Measurements from ENCODE around the gene EXOSC1. TPM values are rescaled to one million over a fixed set of nuclear protein-coding genes. Genes with fewer than 3 reads are reported as not detected.
A peak's percentile ranks its signal among the peaks of the same experiment; 100 is the strongest.
"Not testable (repeated sequence)": the region's sequence is repeated elsewhere in the genome, so short reads cannot be mapped to it uniquely, and the experiment has no call there.

Gene EXOSC1
- total RNA-seq, 2 experiments from 2014 or later = 47.1 to 48.2 TPM

DNA sequence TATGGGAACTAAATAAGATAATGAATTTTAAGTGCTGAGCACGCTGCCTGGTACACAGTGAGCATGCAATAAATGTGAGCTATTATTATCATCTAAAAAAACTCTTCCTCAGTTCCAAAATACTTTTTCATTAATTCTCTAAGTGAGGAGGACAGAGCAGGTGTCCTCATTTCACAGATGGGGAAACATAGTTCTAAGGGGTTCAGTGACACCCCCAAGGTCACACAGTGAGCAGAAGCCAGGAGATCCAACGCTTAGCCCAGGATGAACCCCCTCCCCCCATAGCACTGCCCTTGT lies 37.9 kb downstream of the EXOSC1 start:
- no peaks in the 10 kb centered on the region for H3K27me3 Mint-ChIP-seq (ENCODE audit: low read depth)
- H3K36me3 Mint-ChIP-seq (ENCODE audit: low read depth) = no peaks in the 10 kb centered on the region
- no peak overlapping the region for H3K4me3 Mint-ChIP-seq
- ChIA-PET CTCF (interaction anchor here (0.8 to 3.4 kb wide), 14 partner anchors 8 to 205 kb away, joined by 3 to 24 read pairs (median 7); partner anchors contain the start of gene PGAM1), POLR2A (no interaction called here)
- H3K27ac Mint-ChIP-seq = peak overlapping the region; percentile 73
- no peaks in the 10 kb centered on the region for H3K9me3 Mint-ChIP-seq (ENCODE audit: insufficient read depth)
- no peak for DNase-seq
- ATAC-seq = no peak
- peaks cover 22% of the 10 kb centered on the region for H3K4me1 Mint-ChIP-seq (ENCODE audit: low read depth)

DNA sequence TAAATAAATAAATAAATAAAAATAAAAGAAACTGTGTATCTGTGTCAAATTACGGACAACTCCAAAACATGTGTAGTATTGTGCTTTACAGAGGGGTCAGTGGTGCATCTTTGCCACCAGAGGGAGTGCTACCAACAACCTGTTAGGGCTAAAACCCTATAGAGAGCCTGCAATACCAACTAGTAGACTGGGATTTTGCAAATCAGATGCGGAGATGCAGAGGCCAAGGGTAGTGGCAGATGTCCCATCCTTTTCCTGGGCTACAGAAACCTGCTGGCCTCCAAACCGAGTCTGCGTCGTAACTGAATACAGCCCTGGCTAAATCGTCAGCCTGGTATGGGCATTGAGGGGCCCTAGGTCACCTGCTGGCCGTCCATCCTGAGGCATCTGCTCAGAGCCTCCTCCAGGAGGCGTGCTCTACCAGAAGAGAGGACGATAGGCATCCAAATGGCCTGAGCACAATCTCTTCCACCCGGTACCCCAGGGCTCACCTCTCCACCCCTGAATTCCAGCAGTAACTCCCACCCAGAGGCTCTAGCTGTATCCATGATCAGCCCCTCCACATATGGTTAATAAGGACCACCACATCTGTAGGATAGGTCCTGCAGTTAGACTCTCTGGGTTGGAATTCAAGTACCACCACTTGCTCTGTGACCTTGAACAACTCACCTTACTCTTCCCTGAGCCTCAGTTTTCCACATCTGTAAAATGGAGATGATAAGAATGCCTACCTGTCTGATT lies 38.4 kb downstream of the EXOSC1 start:
- peak overlapping the region; percentile 73 for H3K27ac Mint-ChIP-seq
- ATAC-seq = peak; percentile 95
- POLR2A ChIA-PET = no interaction called here
- H3K9me3 Mint-ChIP-seq (ENCODE audit: insufficient read depth) = no peaks in the 10 kb centered on the region
- H3K36me3 Mint-ChIP-seq (ENCODE audit: low read depth) = no peaks in the 10 kb centered on the region
- no peaks in the 10 kb centered on the region for H3K27me3 Mint-ChIP-seq (ENCODE audit: low read depth)
- peaks cover 19% of the 10 kb centered on the region for H3K4me1 Mint-ChIP-seq (ENCODE audit: low read depth)
- CTCF ChIA-PET = interaction anchor here (0.8 to 3.4 kb wide), 17 partner anchors 8 to 205 kb away, joined by 3 to 24 read pairs (median 5); partner anchors contain the start of gene PGAM1
- peak overlapping the region; percentile 29 for H3K4me3 Mint-ChIP-seq
- DNase-seq = peak; percentile 79

DNA sequence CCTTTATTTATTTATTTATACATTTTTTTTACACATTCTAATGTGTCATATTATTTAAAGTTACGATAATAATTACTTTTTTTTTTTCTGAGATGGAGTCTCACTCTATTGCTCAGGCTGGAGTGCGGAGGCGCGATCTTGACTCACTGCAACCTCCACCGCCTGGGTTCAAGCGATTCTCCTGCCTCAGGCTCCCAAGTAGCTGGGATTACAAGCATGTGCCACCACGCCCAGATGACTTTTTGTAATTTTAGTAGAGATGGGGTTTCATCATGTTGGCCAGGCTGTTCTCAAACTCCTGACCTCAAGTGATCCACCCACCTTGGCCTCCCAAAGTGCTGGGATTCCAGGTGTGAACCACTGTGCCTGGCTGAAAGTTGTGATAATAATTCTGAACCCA lies 39.3 kb downstream of the EXOSC1 start:
- not testable (repeated sequence) for H3K9me3 Mint-ChIP-seq (ENCODE audit: insufficient read depth); ATAC-seq; H3K4me3 Mint-ChIP-seq; H3K36me3 Mint-ChIP-seq (ENCODE audit: low read depth); DNase-seq; H3K27ac Mint-ChIP-seq; H3K27me3 Mint-ChIP-seq (ENCODE audit: low read depth)
- ChIA-PET POLR2A (interaction anchor here (0.6 to 0.7 kb wide), 2 partner anchors 8 to 270 kb away, joined by 3 read pairs; no protein-coding TSS in a partner anchor), CTCF (interaction anchor here (0.7 to 3.4 kb wide), 11 partner anchors 12 to 206 kb away, joined by 3 to 24 read pairs (median 5); partner anchors contain the start of gene PGAM1)
- H3K4me1 Mint-ChIP-seq (ENCODE audit: low read depth) = peaks cover 21% of the 10 kb centered on the region

DNA sequence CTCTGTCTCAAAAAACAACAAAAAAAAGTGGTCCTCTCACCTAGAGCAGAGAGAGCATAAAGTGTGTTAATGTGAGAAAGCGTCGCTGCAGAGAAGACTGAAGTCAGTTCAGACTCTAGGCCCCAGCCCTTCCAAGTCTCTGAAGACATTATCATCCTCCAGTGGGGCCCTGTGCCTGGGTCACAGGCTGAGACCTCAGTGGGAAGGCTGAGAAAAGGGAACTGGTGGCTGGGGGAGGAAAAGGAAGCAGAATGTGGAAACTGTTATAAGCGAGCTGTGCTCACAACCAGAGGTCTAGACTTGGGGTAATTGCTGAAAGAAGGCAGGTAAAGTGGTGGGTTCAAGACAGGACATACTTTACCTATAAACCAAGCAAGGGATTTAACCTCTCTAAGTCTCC lies 39.7 kb downstream of the EXOSC1 start:
- ChIA-PET CTCF (interaction anchor here (0.7 to 3.4 kb wide), 8 partner anchors 12 to 148 kb away, joined by 3 to 19 read pairs (median 4); no protein-coding TSS in a partner anchor), POLR2A (interaction anchor here (0.6 to 0.7 kb wide), 2 partner anchors 9 to 270 kb away, joined by 3 read pairs; no protein-coding TSS in a partner anchor)
- Mint-ChIP-seq H3K27me3 (ENCODE audit: low read depth) (no peaks in the 10 kb centered on the region), H3K4me1 (ENCODE audit: low read depth) (peaks cover 25% of the 10 kb centered on the region), H3K4me3 (no peak overlapping the region), H3K36me3 (ENCODE audit: low read depth) (no peaks in the 10 kb centered on the region), H3K27ac (no peak overlapping the region), H3K9me3 (ENCODE audit: insufficient read depth) (no peaks in the 10 kb centered on the region)
- ATAC-seq = no peak
- DNase-seq = no peak

DNA sequence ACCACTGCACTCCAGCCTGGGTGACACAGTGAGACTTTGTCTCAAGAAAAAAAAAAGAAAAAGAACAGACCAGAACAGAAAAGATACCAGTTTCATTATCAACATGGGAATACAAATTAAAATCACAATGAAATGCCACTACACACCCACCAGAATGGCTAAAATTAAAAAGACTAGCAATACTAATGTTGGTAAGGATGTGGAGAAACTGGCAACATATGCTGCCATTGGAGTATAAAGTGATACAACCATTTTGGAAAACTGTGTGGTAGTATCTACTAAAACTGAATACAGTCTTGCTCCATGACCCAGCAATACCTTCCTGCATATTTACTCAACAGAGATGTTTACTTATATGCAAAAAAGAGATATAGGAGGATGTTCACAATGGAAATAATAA lies 41.8 kb downstream of the EXOSC1 start:
- Mint-ChIP-seq H3K27me3 (ENCODE audit: low read depth) (no peaks in the 10 kb centered on the region), H3K9me3 (ENCODE audit: insufficient read depth) (no peaks in the 10 kb centered on the region), H3K4me3 (no peak overlapping the region), H3K36me3 (ENCODE audit: low read depth) (no peaks in the 10 kb centered on the region), H3K4me1 (ENCODE audit: low read depth) (peaks cover 36% of the 10 kb centered on the region), H3K27ac (no peak overlapping the region)
- DNase-seq (no peak), ATAC-seq (no peak)
- CTCF ChIA-PET = interaction anchor here (0.6 to 4.9 kb wide), 2 partner anchors 10 to 23 kb away, joined by 4 to 39 read pairs; no protein-coding TSS in a partner anchor
- POLR2A ChIA-PET = no interaction called here

DNA sequence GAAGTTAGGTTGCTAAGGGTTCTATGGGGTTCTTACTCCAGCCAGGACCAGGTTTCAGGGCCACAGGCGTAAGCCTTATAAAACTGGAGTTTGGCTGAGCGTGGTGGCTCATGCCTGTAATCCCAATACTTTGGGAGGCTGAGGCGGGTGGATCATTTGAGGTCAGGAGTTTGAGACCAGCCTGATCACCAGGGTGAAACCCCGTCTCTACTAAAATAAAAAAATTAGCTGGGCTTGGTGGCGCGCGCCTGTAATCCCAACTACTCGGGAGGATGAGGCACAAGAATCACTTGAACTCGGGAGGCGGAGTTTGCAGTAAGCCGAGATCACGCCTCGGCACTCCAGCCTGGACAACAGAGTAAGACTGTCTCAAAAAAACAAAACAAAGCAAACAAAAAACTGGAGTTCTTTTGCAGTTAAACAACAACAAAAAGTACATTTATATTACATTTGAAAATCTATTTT lies 44.3 kb downstream of the EXOSC1 start:
- DNase-seq (no peak), ATAC-seq (no peak)
- H3K36me3 Mint-ChIP-seq (ENCODE audit: low read depth) = no peaks in the 10 kb centered on the region
- peaks cover 19% of the 10 kb centered on the region for H3K4me1 Mint-ChIP-seq (ENCODE audit: low read depth)
- H3K27ac Mint-ChIP-seq = peak overlapping the region; percentile 96
- ChIA-PET CTCF (interaction anchor here (0.8 to 4.9 kb wide), 12 partner anchors 9 to 171 kb away, joined by 3 to 39 read pairs (median 6); partner anchors contain the start of genes ANKRD2 and UBTD1), POLR2A (interaction anchor here (1.1 to 2.6 kb wide), 10 partner anchors 8 to 96 kb away, joined by 3 to 10 read pairs (median 5); partner anchors contain the start of gene FRAT1)
- no peaks in the 10 kb centered on the region for H3K9me3 Mint-ChIP-seq (ENCODE audit: insufficient read depth)
- no peaks in the 10 kb centered on the region for H3K27me3 Mint-ChIP-seq (ENCODE audit: low read depth)
- H3K4me3 Mint-ChIP-seq = peak overlapping the region; percentile 95

DNA sequence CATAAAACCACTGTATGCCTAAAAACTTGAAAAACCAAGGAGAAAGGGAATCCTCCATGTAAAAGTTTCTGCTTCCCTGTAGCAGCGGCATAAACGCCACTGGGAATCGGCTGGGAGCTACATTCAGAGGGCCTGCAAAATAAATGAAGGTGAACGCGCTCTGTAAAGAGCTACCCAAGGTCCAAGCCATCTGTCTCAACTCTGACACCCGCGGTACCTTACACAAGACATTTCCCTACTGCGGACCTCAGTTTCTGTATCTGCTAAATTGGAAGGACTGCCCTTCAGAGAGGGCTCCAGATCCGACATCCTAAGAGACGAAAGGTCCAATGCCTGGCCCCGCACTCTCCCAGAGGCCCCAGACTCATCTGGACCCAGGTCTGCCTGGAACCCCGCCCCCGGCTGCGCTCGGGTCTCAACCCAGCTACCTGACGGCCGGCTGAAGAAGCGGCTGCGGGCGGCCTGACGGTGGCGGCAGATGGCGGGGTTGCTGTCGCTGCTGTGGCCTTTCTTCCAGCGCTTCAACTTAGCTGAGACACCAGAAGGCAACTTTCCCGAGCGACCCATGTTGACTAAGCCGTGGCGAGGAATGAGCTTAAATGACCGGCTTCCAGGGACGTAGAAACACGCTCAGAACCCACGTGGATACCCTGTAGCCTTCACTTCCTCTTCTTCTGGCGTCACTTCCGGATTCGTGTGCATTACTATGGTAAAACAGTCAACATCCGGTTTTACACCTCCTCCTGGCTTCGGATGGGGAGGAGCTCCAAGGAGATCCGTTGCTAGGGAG lies 44.9 kb downstream of the EXOSC1 start, which contains the start of gene RRP12:
Gene RRP12 (minus strand): TSS at position 676 of the 790 bp plus-strand sequence. CDS start 109 bp downstream, at position 567.
- ATAC-seq (peak; percentile 87), DNase-seq (peak; percentile 95)
- Mint-ChIP-seq H3K36me3 (ENCODE audit: low read depth) (peaks cover 6% of the 10 kb centered on the region), H3K4me1 (ENCODE audit: low read depth) (peaks cover 19% of the 10 kb centered on the region), H3K4me3 (peak within 1 kb of the TSS; percentile 95), H3K27me3 (ENCODE audit: low read depth) (no peaks in the 10 kb centered on the region), H3K27ac (peak within 1 kb of the TSS; percentile 96), H3K9me3 (ENCODE audit: insufficient read depth) (no peaks in the 10 kb centered on the region)
- ChIA-PET CTCF (interaction anchor here (0.7 to 4.9 kb wide), 19 partner anchors 8 to 328 kb away, joined by 3 to 39 read pairs (median 3); partner anchors contain the start of genes ANKRD2 and UBTD1), POLR2A (interaction anchor here (0.5 to 2.6 kb wide), 13 partner anchors 9 to 122 kb away, joined by 3 to 10 read pairs (median 3); partner anchors contain the start of gene FRAT1)

DNA sequence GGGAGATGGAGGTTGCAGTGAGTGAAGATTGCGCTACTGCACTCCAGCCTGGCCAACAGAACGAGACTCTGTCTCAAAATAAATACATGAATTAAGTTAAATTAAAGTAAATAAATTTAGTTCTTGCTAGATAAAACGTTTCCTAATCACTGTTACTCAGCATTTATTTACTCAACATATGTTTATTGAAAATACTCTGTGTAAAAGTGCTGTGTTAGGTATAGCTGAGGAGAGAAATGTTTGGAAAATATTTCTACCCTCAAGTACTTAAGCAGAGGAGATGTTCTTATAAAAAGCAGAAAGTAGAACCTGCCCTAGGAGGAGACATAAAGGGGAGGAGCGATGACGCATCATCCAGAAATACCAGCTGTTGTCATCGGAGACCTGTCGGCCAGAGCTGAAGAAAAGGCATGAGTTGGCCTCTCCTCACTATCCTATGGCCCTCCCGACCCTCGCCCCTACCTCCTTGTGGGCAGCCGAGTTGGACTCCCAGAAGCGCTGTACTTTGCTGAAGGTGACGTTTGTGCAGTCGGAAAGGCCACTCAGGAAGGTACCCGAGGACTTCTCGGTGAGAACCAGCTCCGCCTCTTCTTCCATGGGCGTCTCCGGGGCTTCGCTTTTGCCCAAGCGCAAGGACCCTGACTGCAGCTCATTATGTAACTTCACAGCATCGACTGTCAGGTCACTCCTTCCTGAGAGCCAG lies 45.8 kb downstream of the EXOSC1 start:
- ChIA-PET POLR2A (interaction anchor here (0.5 to 2.6 kb wide), 9 partner anchors 10 to 121 kb away, joined by 3 to 10 read pairs (median 3); partner anchors contain the start of gene FRAT1), CTCF (interaction anchor here (0.9 to 4.9 kb wide), 12 partner anchors 8 to 327 kb away, joined by 3 to 39 read pairs (median 6); no protein-coding TSS in a partner anchor)
- peak; percentile 6 for ATAC-seq
- Mint-ChIP-seq H3K27me3 (ENCODE audit: low read depth) (no peaks in the 10 kb centered on the region), H3K4me1 (ENCODE audit: low read depth) (peaks cover 19% of the 10 kb centered on the region), H3K27ac (peak overlapping the region; percentile 96), H3K36me3 (ENCODE audit: low read depth) (peaks cover 7% of the 10 kb centered on the region), H3K9me3 (ENCODE audit: insufficient read depth) (no peaks in the 10 kb centered on the region), H3K4me3 (peak overlapping the region; percentile 95)
- DNase-seq = peak; percentile 60

DNA sequence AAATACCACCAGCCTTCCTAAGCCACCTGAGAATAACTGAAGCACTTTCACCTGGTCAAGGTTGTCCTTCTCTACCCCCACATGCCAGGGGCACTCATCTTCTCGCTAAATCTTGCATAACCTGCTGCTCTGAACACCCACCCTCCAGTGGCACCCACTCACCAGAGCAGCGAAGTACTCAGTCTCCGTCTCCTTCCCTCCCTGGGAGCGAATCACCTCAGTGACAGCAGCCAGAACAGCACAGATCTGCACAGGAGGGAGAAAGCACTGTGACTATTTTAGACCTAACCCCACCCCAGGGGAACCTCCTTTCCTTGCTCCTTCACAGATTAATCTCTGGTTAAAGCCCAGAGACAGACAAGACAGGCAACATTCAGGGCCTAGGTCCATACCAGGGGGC lies 49.8 kb downstream of the EXOSC1 start:
- Mint-ChIP-seq H3K4me3 (no peak overlapping the region), H3K27me3 (ENCODE audit: low read depth) (no peaks in the 10 kb centered on the region), H3K27ac (no peak overlapping the region), H3K4me1 (ENCODE audit: low read depth) (peaks cover 15% of the 10 kb centered on the region), H3K36me3 (ENCODE audit: low read depth) (peaks cover 14% of the 10 kb centered on the region), H3K9me3 (ENCODE audit: insufficient read depth) (no peaks in the 10 kb centered on the region)
- DNase-seq (no peak), ATAC-seq (no peak)
- ChIA-PET CTCF (no interaction called here), POLR2A (no interaction called here)

DNA sequence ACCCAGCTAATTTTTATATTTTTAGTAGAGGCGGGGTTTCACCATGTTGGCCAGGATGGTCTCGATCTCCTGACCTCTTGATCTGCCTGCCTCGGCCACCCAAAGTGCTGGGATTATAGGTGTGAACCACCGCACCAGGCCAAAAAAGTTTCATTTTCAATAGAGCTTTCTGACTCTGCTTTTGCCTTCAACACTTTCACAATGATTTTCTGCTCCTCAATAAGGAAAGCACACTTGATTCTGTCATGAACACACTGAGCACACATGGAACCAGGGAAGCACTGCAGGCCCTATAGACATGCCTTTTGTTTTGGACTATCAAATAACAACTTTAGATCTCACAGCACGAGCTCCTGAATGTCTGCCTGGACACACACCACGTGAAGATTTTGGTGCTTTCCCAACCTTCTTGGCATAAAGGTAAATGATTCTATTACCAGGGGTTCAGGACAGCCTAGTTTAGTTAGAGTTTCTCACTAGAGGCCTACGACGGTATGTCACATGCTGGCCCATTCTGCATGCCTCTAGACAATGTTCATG lies 52.7 kb downstream of the EXOSC1 start:
- ChIA-PET CTCF (no interaction called here), POLR2A (interaction anchor here (0.5 kb wide), 1 partner anchor 61 kb away, joined by 3 read pairs; no protein-coding TSS in a partner anchor)
- no peaks in the 10 kb centered on the region for H3K27me3 Mint-ChIP-seq (ENCODE audit: low read depth)
- ATAC-seq = no peak
- no peak overlapping the region for H3K4me3 Mint-ChIP-seq
- H3K27ac Mint-ChIP-seq = no peak overlapping the region
- no peak for DNase-seq
- peaks cover 4% of the 10 kb centered on the region for H3K4me1 Mint-ChIP-seq (ENCODE audit: low read depth)
- no peaks in the 10 kb centered on the region for H3K9me3 Mint-ChIP-seq (ENCODE audit: insufficient read depth)
- H3K36me3 Mint-ChIP-seq (ENCODE audit: low read depth) = peaks cover 23% of the 10 kb centered on the region

DNA sequence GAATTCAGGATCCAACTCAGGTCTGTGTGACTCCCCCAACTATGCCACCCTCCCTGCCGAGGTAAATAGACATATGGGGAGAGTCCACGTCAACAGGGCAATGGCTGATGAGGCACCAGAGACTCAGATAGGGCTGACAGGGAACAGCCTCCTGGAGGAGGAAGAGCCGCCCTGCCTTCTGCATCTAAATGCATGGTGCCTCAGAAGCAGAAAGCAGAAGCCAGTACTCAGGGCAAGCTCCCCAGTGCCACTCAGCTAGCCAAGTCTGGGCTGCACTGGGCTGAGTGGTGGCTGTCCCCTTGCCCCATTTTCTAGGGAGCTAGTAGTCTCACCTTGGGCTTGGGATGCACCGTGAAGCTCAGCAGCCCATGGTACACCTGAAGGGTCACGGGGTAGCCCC lies 55.7 kb downstream of the EXOSC1 start:
- H3K4me1 Mint-ChIP-seq (ENCODE audit: low read depth) = peaks cover 4% of the 10 kb centered on the region
- DNase-seq (no peak), ATAC-seq (peak; percentile 11)
- H3K27me3 Mint-ChIP-seq (ENCODE audit: low read depth) = no peaks in the 10 kb centered on the region
- H3K9me3 Mint-ChIP-seq (ENCODE audit: insufficient read depth) = no peaks in the 10 kb centered on the region
- peaks cover 19% of the 10 kb centered on the region for H3K36me3 Mint-ChIP-seq (ENCODE audit: low read depth)
- no peak overlapping the region for H3K27ac Mint-ChIP-seq
- ChIA-PET CTCF (no interaction called here), POLR2A (no interaction called here)
- no peak overlapping the region for H3K4me3 Mint-ChIP-seq
